HG03196 (cell line): ENCODE data around the gene ASIC4.

Experiments
- ATAC-seq: cut with Tn5 transposase; IDR thresholded peaks from one replicate; pipeline ENCODE4 v1.9.1; 2021; ENCODE audit not compliant: unreplicated experiment

Gene ASIC4

DNA sequence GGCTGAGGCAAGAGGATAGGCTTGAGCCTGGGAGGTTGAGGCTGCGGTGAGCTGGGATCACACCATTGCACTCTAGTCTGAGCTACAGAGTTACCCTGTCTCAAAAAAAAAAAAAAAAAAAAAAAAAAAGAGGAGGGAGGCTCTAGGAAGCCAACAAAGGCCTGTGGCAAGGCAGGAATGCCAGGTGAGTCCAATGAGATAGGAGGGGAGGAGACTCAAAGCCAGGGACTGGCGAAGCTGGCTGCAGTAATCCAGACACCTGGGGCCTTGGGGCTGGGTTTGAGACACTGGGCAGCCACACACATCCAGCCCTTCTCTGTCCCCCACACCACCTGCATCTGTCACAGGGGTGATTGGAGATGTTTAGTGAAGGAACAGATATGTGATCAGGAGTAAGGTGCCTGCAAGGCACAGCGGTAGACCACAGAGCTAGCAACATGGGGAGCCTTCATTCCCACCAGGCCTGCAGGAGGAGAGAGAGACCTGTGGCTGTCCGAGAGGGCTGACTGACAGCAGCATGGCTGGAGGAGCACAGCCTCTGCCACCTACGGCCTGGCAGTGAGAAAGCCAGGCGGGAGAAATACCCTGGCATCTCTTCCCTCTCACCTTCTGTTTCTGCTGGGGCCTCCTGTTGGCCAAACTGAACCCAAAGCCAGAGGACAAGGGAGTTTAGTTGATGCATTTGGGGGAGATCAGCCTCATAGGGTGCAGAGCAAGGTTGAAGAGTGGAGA lies 19.8 kb downstream of the ASIC4 start:
- no peak for ATAC-seq

GRCh38 chr2:219536425-219536824 lies 22.1 kb downstream of the ASIC4 start:
- no peak for ATAC-seq

- ATAC-seq: no peak
These were observed 22.7 kb downstream of the ASIC4 start for GRCh38 chr2:219536967-219537366.

DNA sequence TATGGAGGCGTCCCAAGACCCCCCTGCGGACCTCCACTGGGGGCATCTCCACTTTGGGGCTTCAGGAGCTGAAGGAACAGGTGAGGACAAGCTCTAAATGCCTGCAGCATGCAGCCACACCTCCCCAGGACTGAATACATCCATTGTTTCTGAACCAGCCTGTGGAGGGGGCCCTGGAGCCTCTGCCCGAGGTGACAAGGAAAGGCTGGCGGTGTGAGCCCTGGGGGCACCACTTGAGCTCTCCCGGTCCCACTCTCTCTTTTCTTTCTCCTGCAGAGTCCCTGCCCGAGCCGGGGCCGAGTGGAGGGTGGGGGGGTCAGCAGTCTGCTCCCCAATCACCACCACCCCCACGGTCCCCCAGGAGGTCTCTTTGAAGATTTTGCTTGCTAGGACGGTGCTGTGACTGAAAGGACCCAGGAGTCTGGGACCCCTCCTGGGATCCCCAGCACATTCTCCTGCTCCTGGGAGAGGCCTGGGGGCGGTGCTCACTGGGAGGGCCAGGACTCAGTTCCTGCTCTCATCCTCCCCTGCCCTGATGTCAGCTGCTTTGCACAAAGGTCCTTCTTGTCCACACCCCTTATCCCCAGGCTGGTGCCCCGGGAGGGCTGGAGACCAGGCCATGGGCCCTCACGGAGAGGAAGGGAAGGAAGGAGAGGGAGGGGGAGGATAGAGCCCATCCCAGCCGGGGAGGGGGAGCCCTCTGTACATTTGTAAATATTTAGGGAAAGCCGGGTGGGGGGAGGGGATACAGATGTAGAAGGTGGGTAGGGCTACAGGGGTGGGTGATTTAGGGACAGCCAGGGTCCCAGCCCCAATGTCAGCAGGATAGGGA lies 23.6 kb downstream of the ASIC4 start:
- ATAC-seq: no peak

DNA sequence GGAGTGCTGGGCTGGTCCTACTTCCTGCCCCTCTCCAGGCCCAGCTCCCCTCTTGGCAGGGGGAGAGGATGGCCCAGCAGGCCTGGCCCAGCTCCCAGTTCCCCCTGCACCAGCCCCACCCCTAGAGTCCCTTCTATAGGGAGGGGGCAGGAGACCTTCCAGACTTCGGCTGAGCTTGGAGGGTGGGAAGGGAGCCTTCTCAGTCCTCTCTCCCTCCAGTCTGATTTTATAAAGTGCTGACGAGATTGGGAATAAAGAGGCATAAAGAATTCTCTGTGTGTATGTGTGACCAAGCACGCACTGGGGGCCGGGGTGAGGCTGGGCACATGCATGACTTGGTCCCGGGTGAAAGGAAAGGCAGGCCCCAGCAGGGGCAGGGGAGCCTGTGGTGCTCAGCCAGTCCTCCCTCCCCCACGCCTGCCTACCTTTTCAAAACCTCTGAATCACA lies 24.2 kb downstream of the ASIC4 start:
- no peak for ATAC-seq

- ATAC-seq: no peak
These were observed 24.9 kb downstream of the ASIC4 start for GRCh38 chr2:219538956-219539788.

- ATAC-seq: no peak
These were observed 25.8 kb downstream of the ASIC4 start for GRCh38 chr2:219539926-219540678.

DNA sequence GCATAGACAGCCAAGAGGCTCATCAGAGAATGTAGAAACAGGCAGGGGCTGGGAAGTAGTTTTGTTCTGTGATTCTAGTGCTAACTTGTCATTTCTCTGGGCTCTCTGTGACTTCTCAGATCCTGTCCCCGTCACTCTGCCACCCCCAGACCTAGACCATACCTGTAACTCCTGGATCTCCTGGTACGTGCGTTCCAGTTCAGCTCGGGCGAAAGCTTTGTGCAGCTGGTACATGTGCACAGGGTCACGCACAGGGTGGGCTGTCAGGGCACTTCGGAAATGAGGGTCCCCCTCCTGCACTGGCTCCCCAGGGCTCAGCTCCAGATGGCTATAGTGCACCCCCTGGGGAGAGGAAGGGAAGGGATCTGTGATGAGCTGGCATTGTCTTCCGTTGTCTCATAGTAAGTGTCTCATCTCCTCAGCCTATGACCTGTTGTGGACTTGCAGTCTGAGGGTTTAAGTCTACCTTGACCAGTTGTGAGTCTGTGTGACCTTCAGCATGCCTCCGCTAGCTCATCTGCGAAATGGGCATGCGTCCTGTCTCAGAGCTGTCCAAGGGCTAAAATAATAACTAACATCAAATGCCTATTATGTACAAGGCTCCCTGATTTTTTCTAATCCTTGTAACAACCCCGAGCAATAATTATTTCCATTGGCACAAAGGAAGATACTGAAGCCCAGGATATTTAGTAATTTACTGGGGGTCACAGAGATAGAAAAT lies 26.7 kb downstream of the ASIC4 start:
- no peak for ATAC-seq

GRCh38 chr2:219541611-219542180 lies 27.4 kb downstream of the ASIC4 start:
- peak; percentile 43 for ATAC-seq

- peak; percentile 31 for ATAC-seq
These were observed 28.8 kb downstream of the ASIC4 start for GRCh38 chr2:219542931-219543595.

GRCh38 chr2:219543596-219544358 lies 29.5 kb downstream of the ASIC4 start, which contains the start of the genes CHPF and TMEM198:
CHPF (minus strand) TSS chr2:219543809; CDS start chr2:219543538, 271 bp downstream.
TMEM198 (plus strand) TSS chr2:219544028; CDS start chr2:219544728, 700 bp downstream.
- peak; percentile 81 for ATAC-seq

GRCh38 chr2:219544567-219544966 lies 30.3 kb downstream of the ASIC4 start:
- no peak for ATAC-seq

DNA sequence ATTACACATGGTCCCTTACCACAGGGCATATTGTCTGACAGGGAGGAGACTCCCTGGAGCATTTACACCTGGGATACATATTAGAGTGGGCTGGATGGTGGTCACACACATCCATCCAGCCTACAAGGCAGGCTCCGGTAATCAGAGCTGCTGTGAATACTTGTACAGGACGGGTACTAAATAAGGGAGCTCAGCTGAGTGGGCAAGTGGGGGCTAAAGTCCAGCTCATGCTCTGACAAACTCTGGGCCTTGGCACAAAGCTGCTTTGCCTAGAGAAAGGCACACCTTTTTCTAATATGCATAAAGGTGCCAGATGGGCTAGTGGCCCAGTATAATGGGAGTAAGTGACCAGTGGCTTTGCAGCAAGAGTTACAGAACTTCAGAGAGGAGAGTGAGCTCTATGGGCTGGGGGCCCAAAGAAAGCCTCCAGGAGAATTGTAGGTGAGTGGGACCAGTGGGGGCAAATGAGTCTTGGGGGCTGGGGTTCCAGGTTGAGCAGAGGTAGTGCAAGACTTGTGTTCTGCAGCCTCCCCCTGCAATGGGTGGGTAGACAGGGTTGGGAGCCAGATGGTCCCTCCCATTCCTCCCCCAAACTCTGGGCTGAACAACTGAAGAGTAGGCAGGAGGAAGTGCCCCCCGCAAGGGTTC lies 31.1 kb downstream of the ASIC4 start:
- no peak for ATAC-seq

- no peak for ATAC-seq
These were observed 31.7 kb downstream of the ASIC4 start for GRCh38 chr2:219545943-219546352.

- ATAC-seq: no peak
These were observed 33.3 kb downstream of the ASIC4 start for GRCh38 chr2:219547621-219548020.

- ATAC-seq: no peak
These were observed 34.7 kb downstream of the ASIC4 start for GRCh38 chr2:219548990-219549389.

DNA sequence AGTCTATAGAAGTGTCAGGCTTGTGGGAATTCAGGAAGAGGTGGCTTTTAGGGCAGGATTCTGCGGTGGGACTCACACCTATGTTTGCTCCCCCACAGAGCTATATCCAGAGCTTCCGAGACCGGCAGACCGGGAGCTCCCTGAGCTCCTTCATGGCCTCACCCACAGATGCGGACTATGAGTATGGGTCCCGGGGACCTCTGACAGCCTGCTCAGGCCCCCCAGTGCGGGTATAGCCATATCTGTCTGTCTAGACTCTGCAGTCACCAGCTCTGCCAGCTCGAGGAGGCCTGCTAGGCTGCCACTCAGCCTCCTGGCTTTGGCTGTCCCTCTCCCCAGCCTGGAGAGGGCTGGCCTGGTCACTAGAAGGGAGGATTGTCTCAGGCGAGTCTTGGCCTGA lies 35.3 kb downstream of the ASIC4 start:
- no peak for ATAC-seq
